ENCODE measurements around the gene SKOR1.

DNA sequence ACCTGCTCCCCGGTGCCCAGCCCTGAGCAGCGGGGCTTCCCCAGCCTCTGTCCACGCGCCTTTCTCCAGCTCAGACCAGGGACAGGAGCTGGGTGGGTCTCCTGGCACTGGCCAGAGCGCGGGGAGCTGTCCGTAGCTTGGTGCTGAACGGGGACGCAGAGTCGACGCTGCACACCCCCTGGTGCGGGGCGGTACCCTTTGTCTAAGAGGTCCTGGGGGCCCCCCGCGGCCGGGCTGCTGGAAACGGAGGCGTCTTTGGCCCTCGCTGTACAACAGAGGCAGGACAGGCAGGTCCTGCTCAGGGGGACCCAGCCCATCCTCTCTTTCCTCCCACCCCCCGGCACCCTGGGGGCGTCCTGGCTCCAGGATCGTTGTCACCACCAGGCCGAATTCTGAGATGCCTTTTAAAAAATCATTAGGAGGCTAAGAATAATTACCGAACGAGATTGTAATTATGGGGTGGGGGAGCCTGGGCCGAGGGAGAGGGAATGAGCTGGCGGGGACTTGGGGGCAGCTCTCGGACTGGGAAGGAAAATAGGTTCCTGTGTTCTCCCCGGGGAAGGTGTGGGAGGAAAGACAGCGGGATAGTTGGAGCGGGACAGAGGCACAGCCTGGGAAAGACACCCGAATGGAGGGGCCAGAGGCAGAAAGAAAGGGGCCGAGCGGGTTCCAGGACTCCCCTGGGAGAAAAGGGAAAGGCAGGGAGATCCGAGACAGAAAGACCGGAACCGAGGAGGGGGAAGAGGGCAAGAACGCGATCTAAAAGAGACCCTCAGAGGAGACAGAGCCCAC lies 4.1 kb upstream of the SKOR1 start:
- TF ChIP-seq CEBPB (IDR thresholded peaks at IDR 0.05; ENCODE audit: borderline replicate concordance, low read depth, low read length), result no peak
- TF ChIP-seq NFYB (CRISPR knock-in tag; IDR thresholded peaks at IDR 0.05), result no peak
- TF ChIP-seq POLR2AphosphoS5 (IDR thresholded peaks at IDR 0.05; ENCODE audit: low read depth, low read length), result no peak
- no peak for TF ChIP-seq EZH2 (conservative IDR thresholded peaks at IDR 0.05; ENCODE audit: low read depth, low read length)
- peak; percentile 66; the same call in 1 of the 2 replicates for TF ChIP-seq HDAC2 (CRISPR knock-in tag; IDR thresholded peaks at IDR 0.05)
- no peak for TF ChIP-seq DNMT3B (CRISPR knock-in tag; conservative IDR thresholded peaks at IDR 0.05)
- TF ChIP-seq KMT2A (CRISPR knock-in tag; IDR thresholded peaks at IDR 0.05), result no peak
- TF ChIP-seq AGO2 (optimal IDR thresholded peaks at IDR 0.05; ENCODE audit: low read depth, low read length), result no peak
- 0 out of 2 replicates have a peak, but pooled peaks have one; percentile 43 for TF ChIP-seq ATF2 (CRISPR knock-in tag; IDR thresholded peaks at IDR 0.05)
- TF ChIP-seq, protein P1, sequence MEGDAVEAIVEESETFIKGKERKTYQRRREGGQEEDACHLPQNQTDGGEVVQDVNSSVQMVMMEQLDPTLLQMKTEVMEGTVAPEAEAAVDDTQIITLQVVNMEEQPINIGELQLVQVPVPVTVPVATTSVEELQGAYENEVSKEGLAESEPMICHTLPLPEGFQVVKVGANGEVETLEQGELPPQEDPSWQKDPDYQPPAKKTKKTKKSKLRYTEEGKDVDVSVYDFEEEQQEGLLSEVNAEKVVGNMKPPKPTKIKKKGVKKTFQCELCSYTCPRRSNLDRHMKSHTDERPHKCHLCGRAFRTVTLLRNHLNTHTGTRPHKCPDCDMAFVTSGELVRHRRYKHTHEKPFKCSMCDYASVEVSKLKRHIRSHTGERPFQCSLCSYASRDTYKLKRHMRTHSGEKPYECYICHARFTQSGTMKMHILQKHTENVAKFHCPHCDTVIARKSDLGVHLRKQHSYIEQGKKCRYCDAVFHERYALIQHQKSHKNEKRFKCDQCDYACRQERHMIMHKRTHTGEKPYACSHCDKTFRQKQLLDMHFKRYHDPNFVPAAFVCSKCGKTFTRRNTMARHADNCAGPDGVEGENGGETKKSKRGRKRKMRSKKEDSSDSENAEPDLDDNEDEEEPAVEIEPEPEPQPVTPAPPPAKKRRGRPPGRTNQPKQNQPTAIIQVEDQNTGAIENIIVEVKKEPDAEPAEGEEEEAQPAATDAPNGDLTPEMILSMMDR (CRISPR knock-in tag; IDR thresholded peaks at IDR 0.05), result no peak
- peak; percentile 93 for TF ChIP-seq ATAD3A (CRISPR knock-in tag; IDR thresholded peaks at IDR 0.05)
- no peak for TF ChIP-seq CBX5 (CRISPR knock-in tag; IDR thresholded peaks at IDR 0.05; ENCODE audit: borderline replicate concordance)

All from HepG2 (cell line).